Fibroblast of the aortic adventitia (primary cell): Measurements from ENCODE around the gene LIPF. TPM values are rescaled to one million over a fixed set of nuclear protein-coding genes. Genes with fewer than 3 reads are reported as not detected.
"Not testable (repeated sequence)": the region's sequence is repeated elsewhere in the genome, so short reads cannot be mapped to it uniquely, and the experiment has no call there.

Experiments
- DNase-seq: peaks from one replicate; pipeline ENCODE4 v3.0.0-alpha.2; 2010; ENCODE audit warnings: low read depth
- H3K4me3 ChIP-seq: 2 replicates; pipeline ENCODE4 v1.5.1; 2011; ENCODE audit warnings: low read depth, mild to moderate bottlenecking, control low read depth, low read length, moderate library complexity
- total RNA-seq: library from RNA; depleted of rRNA; stranded (reverse); fragments of >200 nt; gene quantifications from 2 replicates; pipeline ENCODE4 v1.2.3, GENCODE V29; 2012; ENCODE audit warnings: low replicate concordance
- TF ChIP-seq, protein P1 (sequence below): IDR thresholded peaks from 2 replicates; pipeline ENCODE4 v1.5.1; 2011; ENCODE audit warnings: mild to moderate bottlenecking, low read length, control low read depth, inconsistent platforms; ENCODE audit not compliant: insufficient read depth

The LIPF gene
- total RNA-seq, 1 donor: not detected

- H3K4me3 ChIP-seq: no peak overlapping the region
- DNase-seq: no peak
- TF ChIP-seq, protein P1, sequence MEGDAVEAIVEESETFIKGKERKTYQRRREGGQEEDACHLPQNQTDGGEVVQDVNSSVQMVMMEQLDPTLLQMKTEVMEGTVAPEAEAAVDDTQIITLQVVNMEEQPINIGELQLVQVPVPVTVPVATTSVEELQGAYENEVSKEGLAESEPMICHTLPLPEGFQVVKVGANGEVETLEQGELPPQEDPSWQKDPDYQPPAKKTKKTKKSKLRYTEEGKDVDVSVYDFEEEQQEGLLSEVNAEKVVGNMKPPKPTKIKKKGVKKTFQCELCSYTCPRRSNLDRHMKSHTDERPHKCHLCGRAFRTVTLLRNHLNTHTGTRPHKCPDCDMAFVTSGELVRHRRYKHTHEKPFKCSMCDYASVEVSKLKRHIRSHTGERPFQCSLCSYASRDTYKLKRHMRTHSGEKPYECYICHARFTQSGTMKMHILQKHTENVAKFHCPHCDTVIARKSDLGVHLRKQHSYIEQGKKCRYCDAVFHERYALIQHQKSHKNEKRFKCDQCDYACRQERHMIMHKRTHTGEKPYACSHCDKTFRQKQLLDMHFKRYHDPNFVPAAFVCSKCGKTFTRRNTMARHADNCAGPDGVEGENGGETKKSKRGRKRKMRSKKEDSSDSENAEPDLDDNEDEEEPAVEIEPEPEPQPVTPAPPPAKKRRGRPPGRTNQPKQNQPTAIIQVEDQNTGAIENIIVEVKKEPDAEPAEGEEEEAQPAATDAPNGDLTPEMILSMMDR: no peak
These were observed 25.1 kb downstream of the LIPF start for GRCh38 chr10:88689366-88689765.

GRCh38 chr10:88693392-88694020, 29.3 kb downstream of the LIPF start:
- no peak overlapping the region for H3K4me3 ChIP-seq
- DNase-seq: peak; percentile 49
- TF ChIP-seq, protein P1: peak; percentile 47

DNA sequence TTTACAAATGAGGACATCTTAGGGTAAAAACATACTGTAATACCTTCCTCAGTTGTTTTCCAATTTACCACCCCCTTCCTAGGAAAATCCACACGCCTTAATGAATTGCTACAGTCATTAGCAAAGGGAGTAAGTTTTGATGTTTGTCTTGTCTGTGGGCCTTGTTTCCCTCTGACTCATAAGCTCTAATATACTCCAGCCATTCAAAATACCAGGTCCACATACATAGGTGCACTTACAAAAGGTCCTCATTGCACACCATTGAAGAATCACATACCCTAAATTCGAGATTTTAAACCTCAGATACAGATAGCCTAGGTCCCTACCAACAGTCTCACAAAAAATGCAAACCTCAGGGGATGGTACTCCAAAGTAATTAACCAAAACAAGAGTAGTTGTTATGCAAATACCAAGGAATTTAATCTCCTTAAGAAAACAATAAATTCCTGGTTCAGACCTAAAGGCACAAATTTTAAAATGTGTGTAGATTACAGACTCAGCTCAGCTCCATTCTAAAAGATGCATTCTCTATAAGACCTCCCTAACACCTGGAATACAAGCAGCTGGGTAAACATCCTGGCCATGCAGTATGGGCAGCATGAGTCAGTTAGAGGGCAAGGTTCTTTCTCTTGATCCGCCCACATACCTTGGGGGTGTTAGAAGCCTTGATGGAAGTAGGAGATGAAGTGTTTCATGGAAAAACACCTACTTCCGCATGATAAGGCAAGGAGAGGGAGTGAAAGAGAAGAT, 38.8 kb downstream of the LIPF start:
- TF ChIP-seq, protein P1: no peak
- no peak overlapping the region for H3K4me3 ChIP-seq
- no peak for DNase-seq

GRCh38 chr10:88705958-88706357, 41.7 kb downstream of the LIPF start, which contains the start of gene LIPK:
TSS of gene LIPK (plus strand) at chr10:88706249. CDS start at chr10:88724544, 18,295 bp downstream.
- H3K4me3 ChIP-seq: no peak within 1 kb of the TSS
- TF ChIP-seq, protein P1: no peak
- no peak for DNase-seq

GRCh38 chr10:88707429-88708155, 43.4 kb downstream of the LIPF start:
- TF ChIP-seq, protein P1: no peak
- DNase-seq: peak; percentile 67
- no peak overlapping the region for H3K4me3 ChIP-seq

- H3K4me3 ChIP-seq, DNase-seq: not testable (repeated sequence)
These were observed 45.1 kb downstream of the LIPF start for GRCh38 chr10:88709361-88709760.

GRCh38 chr10:88715517-88715916, 51.3 kb downstream of the LIPF start:
- DNase-seq: no peak
- no peak overlapping the region for H3K4me3 ChIP-seq
- TF ChIP-seq, protein P1: no peak
